ENCODE data around the gene NDUFA7. TPM values are rescaled to one million over a fixed set of nuclear protein-coding genes. Genes with fewer than 3 reads are reported as not detected.

The NDUFA7 gene
- total RNA-seq (2022; extraction: Qiagen RNA extraction; ENCODE audit: low read depth) = 21.4 to 98.3 TPM (median 89.2 TPM) in 5 replicates

DNA sequence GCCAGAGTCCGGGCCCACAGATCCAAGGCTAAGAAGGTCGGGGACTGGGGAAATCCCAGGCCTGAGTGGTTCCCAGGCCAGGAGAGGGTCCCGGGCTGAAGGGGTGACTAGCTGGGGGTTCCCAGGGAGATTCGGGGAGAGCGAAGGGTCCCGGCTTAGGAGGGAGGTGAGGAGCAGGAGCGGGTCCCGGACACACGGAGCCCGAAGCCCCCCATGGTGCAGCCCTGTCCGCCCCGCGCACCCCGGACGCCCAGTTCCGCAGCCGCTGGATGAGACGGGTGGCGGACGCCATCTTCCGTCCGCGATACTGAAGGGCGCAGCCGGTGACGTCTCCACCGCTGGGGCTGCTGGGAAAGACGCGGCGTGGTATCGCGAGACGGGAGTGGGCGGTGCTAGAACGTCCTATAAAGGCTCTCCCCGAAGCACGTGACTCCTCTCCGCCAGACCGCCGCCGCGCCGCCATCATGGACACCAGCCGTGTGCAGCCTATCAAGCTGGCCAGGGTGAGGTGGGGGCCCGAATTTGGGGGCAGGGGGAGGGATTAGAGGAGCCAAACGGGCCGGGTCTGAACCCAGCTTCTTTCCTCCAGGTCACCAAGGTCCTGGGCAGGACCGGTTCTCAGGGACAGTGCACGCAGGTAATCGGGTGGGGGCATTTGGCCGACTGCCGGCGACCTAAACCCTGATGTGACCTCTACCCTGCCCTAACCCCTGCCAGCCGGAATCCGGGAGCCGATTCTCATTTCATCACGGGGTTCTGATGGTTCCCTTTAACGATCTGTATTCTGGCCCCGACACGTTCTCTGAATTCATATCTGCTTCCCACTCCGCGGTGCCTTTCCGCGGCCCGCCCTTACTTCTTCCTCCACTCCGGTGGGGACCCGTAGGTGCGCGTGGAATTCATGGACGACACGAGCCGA is at the start of gene NDUFA7, which contains the start of gene RPS28:
NDUFA7 (minus strand) TSS at position 309 of the 919 bp plus-strand sequence; CDS start at position 292, 17 bp downstream.
RPS28 (plus strand) TSS at position 430 of the 919 bp plus-strand sequence; CDS start at position 465, 35 bp downstream.

DNA sequence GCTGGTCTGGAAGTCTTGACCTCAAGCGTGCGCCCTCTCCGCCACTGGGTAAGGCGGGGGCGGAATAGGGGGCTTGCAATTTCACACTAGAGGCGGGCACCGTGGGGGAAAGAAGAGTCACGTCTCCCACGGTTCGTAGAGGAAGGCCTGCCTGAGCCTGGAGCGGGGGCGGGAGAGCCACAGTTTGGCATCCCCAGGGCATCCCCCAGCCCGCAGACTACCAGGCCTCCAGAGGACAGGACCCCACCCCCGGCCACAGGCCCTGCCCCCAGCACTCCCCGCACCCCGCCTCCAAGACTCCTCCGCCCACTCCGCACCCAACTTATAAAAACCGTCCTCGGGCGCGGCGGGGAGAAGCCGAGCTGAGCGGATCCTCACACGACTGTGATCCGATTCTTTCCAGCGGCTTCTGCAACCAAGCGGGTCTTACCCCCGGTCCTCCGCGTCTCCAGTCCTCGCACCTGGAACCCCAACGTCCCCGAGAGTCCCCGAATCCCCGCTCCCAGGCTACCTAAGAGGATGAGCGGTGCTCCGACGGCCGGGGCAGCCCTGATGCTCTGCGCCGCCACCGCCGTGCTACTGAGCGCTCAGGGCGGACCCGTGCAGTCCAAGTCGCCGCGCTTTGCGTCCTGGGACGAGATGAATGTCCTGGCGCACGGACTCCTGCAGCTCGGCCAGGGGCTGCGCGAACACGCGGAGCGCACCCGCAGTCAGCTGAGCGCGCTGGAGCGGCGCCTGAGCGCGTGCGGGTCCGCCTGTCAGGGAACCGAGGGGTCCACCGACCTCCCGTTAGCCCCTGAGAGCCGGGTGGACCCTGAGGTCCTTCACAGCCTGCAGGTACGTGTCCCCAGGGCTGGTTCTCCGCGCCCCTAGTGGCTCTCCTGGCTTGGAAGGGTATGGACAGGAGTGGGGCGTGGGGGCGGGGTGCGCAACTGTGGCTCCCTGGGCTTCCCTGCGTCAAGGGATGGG is 42.9 kb upstream of the NDUFA7 start, which contains the start of gene ANGPTL4:
ANGPTL4 (plus strand) TSS at position 353 of the 969 bp plus-strand sequence; CDS start at position 520, 167 bp downstream.

DNA sequence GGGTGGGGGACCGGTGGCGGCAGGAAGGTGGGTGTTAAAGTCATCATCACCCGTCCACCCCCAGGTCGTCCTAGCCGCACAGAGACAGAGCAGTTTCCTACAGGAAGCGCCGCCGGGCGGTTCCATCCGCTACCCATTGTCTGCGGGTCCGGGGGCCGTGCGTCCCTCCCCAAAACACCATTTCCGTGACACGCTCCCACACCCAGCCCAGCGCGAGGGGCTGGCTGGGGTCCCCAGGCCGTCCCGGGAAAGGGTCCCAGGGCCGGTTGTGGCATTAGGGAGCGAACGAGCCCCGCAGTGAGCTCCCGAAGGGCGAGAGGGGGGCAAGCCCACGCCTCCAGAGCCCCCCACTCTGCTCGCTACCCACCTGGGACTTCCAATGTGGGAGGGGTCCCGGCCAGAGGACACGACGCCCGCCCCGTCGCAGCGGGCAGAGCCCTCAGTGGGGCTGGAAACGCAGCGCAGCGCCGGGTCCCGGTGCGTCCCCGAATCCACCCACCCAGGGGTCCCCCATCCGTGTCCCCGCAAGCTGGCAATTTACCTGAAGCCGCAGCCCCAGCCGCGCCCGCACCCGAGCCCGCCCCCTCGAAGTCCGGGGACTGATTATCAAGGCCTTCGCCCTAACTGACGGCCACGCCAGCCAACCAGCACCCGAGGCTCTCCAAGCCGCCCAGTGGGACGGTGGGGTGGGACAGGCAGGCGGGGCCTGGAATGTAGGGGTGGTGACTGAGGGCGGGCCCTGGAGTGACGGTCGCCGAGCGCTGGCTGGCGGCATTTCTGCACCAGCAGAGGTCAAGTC is 21.7 kb upstream of the NDUFA7 start, which contains the start of gene KANK3:
KANK3 (minus strand) TSS at position 579 of the 799 bp plus-strand sequence. CDS start 5,434 bp downstream, outside the sequence.

DNA sequence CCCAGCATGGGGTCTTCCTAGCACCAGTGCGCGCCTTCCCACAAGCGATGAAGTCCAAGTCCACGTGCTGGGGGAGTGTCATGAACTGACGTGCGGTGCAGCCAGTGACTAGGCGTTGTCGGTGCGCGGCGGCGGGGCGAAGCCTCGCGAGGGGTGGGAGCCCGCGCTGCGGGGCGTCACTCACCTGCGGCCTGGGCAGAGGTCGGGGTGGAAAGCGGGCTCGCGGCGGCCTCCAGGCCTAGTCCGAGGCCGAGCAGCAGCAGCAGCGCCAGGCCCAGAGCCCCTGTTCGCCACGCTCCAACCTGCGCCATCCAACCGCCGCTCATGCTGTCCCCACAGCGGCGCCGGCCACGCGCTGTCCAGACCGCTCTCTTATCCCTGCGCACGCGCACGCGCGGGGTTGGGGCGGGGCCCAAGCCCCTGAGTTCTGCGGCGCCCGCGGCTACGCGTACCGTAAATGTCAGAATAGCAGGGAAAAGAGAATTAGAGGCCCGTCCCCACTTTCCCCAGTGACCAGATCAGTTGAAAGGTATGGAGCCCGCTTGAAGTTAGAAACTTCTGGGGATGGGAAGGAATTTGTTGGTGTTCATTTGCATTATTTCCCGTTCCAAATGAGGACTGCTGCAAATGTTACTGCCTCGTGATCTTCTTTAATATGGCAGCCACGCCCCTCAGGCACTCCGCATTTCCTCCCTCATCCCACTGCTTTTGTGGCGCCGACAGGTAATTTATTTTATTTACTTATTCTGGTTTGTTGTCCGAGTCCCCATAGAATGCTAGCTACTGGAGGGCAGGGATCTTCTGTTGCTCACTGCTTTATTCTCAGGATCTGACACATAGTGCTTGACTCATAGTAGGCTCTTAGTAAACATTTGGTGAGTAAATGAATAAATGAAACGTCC is 13.0 kb downstream of the NDUFA7 start, which contains the start of gene CD320:
CD320 (minus strand) TSS at position 394 of the 902 bp plus-strand sequence; CDS start at position 326, 68 bp downstream.

Other genes starting within 250 kb of the NDUFA7 start
- gene FBN3, start 171.8 kb downstream of the NDUFA7 start, total RNA-seq (2022; extraction: Qiagen RNA extraction; ENCODE audit: low read depth) = not detected in 5 replicates
- 3.5 to 4.0 TPM (median 3.7 TPM) in 5 replicates for gene CERS4, start 112.0 kb downstream of the NDUFA7 start, total RNA-seq (2022; extraction: Qiagen RNA extraction; ENCODE audit: low read depth)
- 45.0 to 102 TPM (median 92.5 TPM) in 5 replicates for gene CD320, start 13.0 kb downstream of the NDUFA7 start, total RNA-seq (2022; extraction: Qiagen RNA extraction; ENCODE audit: low read depth)
- gene RPS28, start 121 bp upstream of the NDUFA7 start, total RNA-seq (2022; extraction: Qiagen RNA extraction; ENCODE audit: low read depth) = 394 to 871 TPM (median 794 TPM) in 5 replicates
- gene KANK3, start 21.9 kb upstream of the NDUFA7 start, total RNA-seq (2022; extraction: Qiagen RNA extraction; ENCODE audit: low read depth) = 2.3 to 6.6 TPM (median 6.0 TPM) in 5 replicates
- gene ANGPTL4, start 42.8 kb upstream of the NDUFA7 start, total RNA-seq (2022; extraction: Qiagen RNA extraction; ENCODE audit: low read depth) = 297 to 524 TPM (median 412 TPM) in 5 replicates
- gene RAB11B, start 69.0 kb upstream of the NDUFA7 start, total RNA-seq (2022; extraction: Qiagen RNA extraction; ENCODE audit: low read depth) = 86.6 to 98.4 TPM (median 92.1 TPM) in 5 replicates
- 13.8 to 22.7 TPM (median 16.4 TPM) in 5 replicates for gene MARCHF2, start 91.9 kb upstream of the NDUFA7 start, total RNA-seq (2022; extraction: Qiagen RNA extraction; ENCODE audit: low read depth)
- 247 to 299 TPM (median 251 TPM) in 5 replicates for gene HNRNPM, start 123.6 kb upstream of the NDUFA7 start, total RNA-seq (2022; extraction: Qiagen RNA extraction; ENCODE audit: low read depth)
- 0.19 to 0.27 TPM (median 0.25 TPM) in 3 of 5 replicates, not detected in the others for gene PRAM1, start 181.3 kb upstream of the NDUFA7 start, total RNA-seq (2022; extraction: Qiagen RNA extraction; ENCODE audit: low read depth)
- 14.2 to 21.2 TPM (median 19.7 TPM) in 5 replicates for gene ZNF414, start 192.8 kb upstream of the NDUFA7 start, total RNA-seq (2022; extraction: Qiagen RNA extraction; ENCODE audit: low read depth)